H1 (cell line): ENCODE data around the gene LNPK. TPM values are rescaled to one million over a fixed set of nuclear protein-coding genes. Genes with fewer than 3 reads are reported as not detected.

Experiments used
- CTCF ChIA-PET: fragments of 300-600 bp; sonication (Branson Sonifier 250); formaldehyde crosslinking; loops from one replicate; lab custom pipeline; 2021; ENCODE audit not compliant: partially characterized antibody; lab: Charles Lee
- POLR2A ChIA-PET: fragments of 300-600 bp; sonication (Branson Sonifier 250); formaldehyde crosslinking; loops from one replicate; lab custom pipeline; 2021; ENCODE audit warnings: inconsistent platforms; ENCODE audit not compliant: partially characterized antibody; lab: Charles Lee
- DNase-seq, 2 experiments: peaks; one replicate each; pipeline versions ENCODE4 v3.0.0 to v3.0.0-alpha.2; 2010 to 2022; ENCODE audit warnings: low spot score in 2 of 2, low read depth in 1 of 2, mixed read lengths in 1 of 2
- FAIRE-seq: peaks from 2 replicates; lab custom pipeline; 2011; peaks lifted over from hg19 to GRCh38; lab: Jason Lieb, UNC
- H2AFZ ChIP-seq: 2 replicates; pipeline ENCODE4 v1.8.1; 2012; ENCODE audit warnings: low read length, inconsistent platforms
- H2AK5ac ChIP-seq: 2 replicates; pipeline ENCODE4 v1.6.1; 2013; ENCODE audit warnings: low read depth, low read length
- H2BK120ac ChIP-seq: replicated peaks from 2 replicates; pipeline ENCODE3; 2013; ENCODE audit warnings: low read depth, low read length, inconsistent platforms
- H2BK12ac ChIP-seq: 2 replicates; pipeline ENCODE4 v1.6.1; 2013; ENCODE audit warnings: low read depth, low read length
- H2BK15ac ChIP-seq: 2 replicates; pipeline ENCODE4 v1.6.1; 2013; ENCODE audit warnings: low read length
- H2BK20ac ChIP-seq: 2 replicates; pipeline ENCODE4 v1.6.1; 2013; ENCODE audit warnings: low read length
- H2BK5ac ChIP-seq: 2 replicates; pipeline ENCODE4 v1.6.1; 2013; ENCODE audit warnings: low read depth, low read length
- H3K14ac ChIP-seq: 2 replicates; pipeline ENCODE4 v1.6.1; 2013; ENCODE audit warnings: inconsistent platforms; ENCODE audit not compliant: insufficient read length
- H3K18ac ChIP-seq: 2 replicates; pipeline ENCODE4 v1.6.1; 2013; ENCODE audit warnings: low read length; ENCODE audit errors: extremely low read depth
- H3K23ac ChIP-seq: 2 replicates; pipeline ENCODE4 v1.6.1; 2013; ENCODE audit warnings: inconsistent platforms; ENCODE audit not compliant: insufficient read length
- H3K23me2 ChIP-seq: 2 replicates; pipeline ENCODE4 v1.6.1; 2013; ENCODE audit warnings: low read depth, low read length
- H3K27ac ChIP-seq: 2 replicates; pipeline ENCODE4 v1.6.1; 2011; ENCODE audit warnings: low read depth, low read length, inconsistent platforms
- H3K27me3 ChIP-seq, 4 experiments: replicated peaks in 1 of 4; 1 replicate in 1 of 4; 2 replicates in 3 of 4; pipeline versions ENCODE4 v1.6.1 to v1.8.1; 2011 to 2013; ENCODE audit warnings: low read length in 3 of 4, mild to moderate bottlenecking in 3 of 4, inconsistent platforms in 2 of 4, mixed read lengths in 2 of 4, moderate library complexity in 1 of 4; ENCODE audit not compliant: control insufficient read depth in 3 of 4, insufficient read depth in 3 of 4; ENCODE audit errors: extremely low read depth in 1 of 4
- H3K36me3 ChIP-seq, 4 experiments: 2 replicates each; pipeline versions ENCODE4 v1.6.1 to v1.8.1; 2011 to 2013; ENCODE audit warnings: mild to moderate bottlenecking in 4 of 4, low read length in 3 of 4, moderate library complexity in 2 of 4, control low read depth in 1 of 4, inconsistent platforms in 1 of 4; ENCODE audit not compliant: insufficient read depth in 4 of 4, control insufficient read depth in 2 of 4
- H3K4ac ChIP-seq: replicated peaks from 2 replicates; pipeline ENCODE3; 2013; ENCODE audit warnings: low read length, low read depth, mixed read lengths, inconsistent platforms; ENCODE audit not compliant: insufficient read length
- H3K4me1 ChIP-seq, 4 experiments: replicated peaks in 1 of 4; 1 replicate in 1 of 4; 2 replicates in 3 of 4; pipeline versions ENCODE4 v1.6.1 to v1.8.1; 2011 to 2013; ENCODE audit warnings: low read length in 3 of 4, inconsistent platforms in 2 of 4, mixed read lengths in 1 of 4; ENCODE audit not compliant: insufficient read depth in 4 of 4, control insufficient read depth in 3 of 4
- H3K4me2 ChIP-seq, 2 experiments: 2 replicates each; pipeline versions ENCODE4 v1.6.1 to v1.8.1; 2011 to 2013; ENCODE audit warnings: low read depth in 2 of 2, low read length in 2 of 2, control low read depth in 1 of 2, inconsistent platforms in 1 of 2, mild to moderate bottlenecking in 1 of 2; ENCODE audit not compliant: insufficient read depth in 1 of 2
- H3K4me3 ChIP-seq, 4 experiments: fragments of 200-600, 300-600 bp in 1 of 4; sonication (generic), shearing (Covaris generic), sonication (Bioruptor Twin) in 1 of 4; 2 replicates each; pipeline versions ENCODE4 v1.5.1 to v1.8.1; 2011 to 2016; ENCODE audit warnings: low read length in 4 of 4, low read depth in 3 of 4, control low read depth in 2 of 4, inconsistent platforms in 2 of 4, mild to moderate bottlenecking in 2 of 4, mixed read lengths in 1 of 4, moderate library complexity in 1 of 4; ENCODE audit not compliant: insufficient read depth in 2 of 4; ENCODE audit errors: extremely low read depth in 1 of 4
- H3K56ac ChIP-seq: replicated peaks from 2 replicates; pipeline ENCODE3; 2013; ENCODE audit warnings: low read depth, mild to moderate bottlenecking, mixed read lengths, low read length, inconsistent platforms; ENCODE audit not compliant: insufficient read length
- H3K79me1 ChIP-seq: 2 replicates; pipeline ENCODE4 v1.6.1; 2013; ENCODE audit warnings: low read depth, low read length, control low read depth
- H3K79me2 ChIP-seq, 2 experiments: 2 replicates each; pipeline versions ENCODE4 v1.6.1 to v1.8.1; 2012 to 2013; ENCODE audit warnings: low read length in 2 of 2, mild to moderate bottlenecking in 2 of 2, inconsistent platforms in 1 of 2; ENCODE audit not compliant: insufficient read depth in 2 of 2, control insufficient read depth in 1 of 2
- H3K9ac ChIP-seq, 4 experiments: replicated peaks in 1 of 4; 1 replicate in 1 of 4; 2 replicates in 3 of 4; pipeline versions ENCODE4 v1.6.1 to v1.8.1; 2011 to 2013; ENCODE audit warnings: low read depth in 3 of 4, low read length in 3 of 4, control low read depth in 2 of 4, mild to moderate bottlenecking in 2 of 4, moderate library complexity in 2 of 4, inconsistent platforms in 1 of 4; ENCODE audit errors: extremely low read depth in 1 of 4
- H3K9me3 ChIP-seq, 2 experiments: 2 replicates each; pipeline versions ENCODE4 v1.6.1 to v1.8.1; 2012 to 2013; ENCODE audit warnings: mild to moderate bottlenecking in 2 of 2, moderate library complexity in 2 of 2, control low read depth in 1 of 2, inconsistent platforms in 1 of 2, low read depth in 1 of 2, low read length in 1 of 2, mixed read lengths in 1 of 2; ENCODE audit not compliant: insufficient read depth in 2 of 2
- H4K20me1 ChIP-seq, 2 experiments: replicated peaks in 1 of 2; 2 replicates each; pipeline versions ENCODE3 to v1.8.1; 2011 to 2013; ENCODE audit warnings: inconsistent platforms in 2 of 2, low read length in 2 of 2, mild to moderate bottlenecking in 1 of 2; ENCODE audit not compliant: insufficient read depth in 2 of 2, control insufficient read depth in 1 of 2
- H4K5ac ChIP-seq: 2 replicates; pipeline ENCODE4 v1.6.1; 2013; ENCODE audit warnings: low read length, low read depth, mixed read lengths, inconsistent platforms; ENCODE audit not compliant: insufficient read length
- H4K8ac ChIP-seq: 2 replicates; pipeline ENCODE4 v1.8.0; 2013; ENCODE audit warnings: mild to moderate bottlenecking, moderate library complexity, low read length, inconsistent platforms; ENCODE audit not compliant: insufficient read depth; ENCODE audit errors: extremely low read depth
- H4K91ac ChIP-seq: replicated peaks from 2 replicates; pipeline ENCODE3; 2013; ENCODE audit warnings: low read length, mixed read lengths, inconsistent platforms; ENCODE audit not compliant: insufficient read length
- EGR1 ChIP-seq: IDR thresholded peaks from 2 replicates; pipeline ENCODE4 v1.6.1; 2011; ENCODE audit warnings: low read depth, low read length, borderline replicate concordance
- GTF2F1 ChIP-seq: IDR thresholded peaks from 2 replicates; pipeline ENCODE4 v1.6.1; 2012; ENCODE audit warnings: low read depth, low read length, improper control_type of control experiment, borderline replicate concordance
- JUN ChIP-seq: IDR thresholded peaks from 2 replicates; pipeline ENCODE4 v1.6.1; 2011; ENCODE audit warnings: low read depth, mild to moderate bottlenecking, improper control_type of control experiment, low read length
- POLR2AphosphoS5 ChIP-seq: IDR thresholded peaks from 2 replicates; pipeline ENCODE4 v1.6.1; 2011; ENCODE audit warnings: low read depth, low read length
- RBBP5 ChIP-seq: IDR thresholded peaks from 2 replicates; pipeline ENCODE4 v1.7.1; 2012; ENCODE audit warnings: low read depth, mild to moderate bottlenecking, inconsistent platforms, low read length, moderate library complexity, borderline replicate concordance
- RFX5 ChIP-seq: IDR thresholded peaks from 2 replicates; pipeline ENCODE4 v1.6.1; 2011; ENCODE audit warnings: low read depth, low read length, improper control_type of control experiment, borderline replicate concordance
- SP1 ChIP-seq: IDR thresholded peaks from 2 replicates; pipeline ENCODE4 v1.6.1; 2011; ENCODE audit warnings: low read depth, low read length
- SP2 ChIP-seq: IDR thresholded peaks from 2 replicates; pipeline ENCODE4 v1.6.1; 2012; ENCODE audit warnings: mild to moderate bottlenecking, low read length, inconsistent platforms
- TAF7 ChIP-seq: optimal IDR thresholded peaks from 2 replicates; pipeline ENCODE3; 2011; ENCODE audit warnings: low read depth, mild to moderate bottlenecking, inconsistent platforms, low read length, moderate library complexity, borderline replicate concordance
- ZNF274 ChIP-seq: IDR thresholded peaks from 2 replicates; pipeline ENCODE4 v1.7.0; 2012; ENCODE audit warnings: low read length, borderline replicate concordance; ENCODE audit errors: extremely low read depth
- WGBS, 2 experiments: shearing (Covaris generic) in 1 of 2; methylation state at CpG; one replicate each; pipeline versions ENCODE4 v1.1.6 to v1.1.7; 2013 to 2015; ENCODE audit warnings: low lambda C conversion rate in 2 of 2, mixed read lengths in 2 of 2, inconsistent platforms in 1 of 2, low coverage in 1 of 2, missing lambda C conversion rate in 1 of 2; ENCODE audit not compliant: insufficient replicate concordance in 2 of 2, insufficient coverage in 1 of 2, insufficient read length in 1 of 2; ENCODE audit errors: extremely low coverage in 1 of 2, missing lambda C conversion rate in 1 of 2; 5-methylcytosine and 5-hydroxymethylcytosine counted together
- polyA plus RNA-seq, 7 experiments: library from polyadenylated mRNA; depleted of rRNA in 3 of 7; stranded (reverse) in 5 of 7; unstranded in 2 of 7; fragments of >200 nt in 5 of 7; fragments of 200-250 nt in 2 of 7; gene quantifications; 1 replicate in 5 of 7; 2 replicates in 1 of 7; 4 replicates in 1 of 7; pipeline versions ENCODE4 v1.2.1 to v1.2.3, GENCODE V29; 2011 to 2013; ENCODE audit warnings: missing spikeins in 2 of 7, mixed read lengths in 2 of 7
- total RNA-seq: library from RNA; stranded (reverse); fragmentation: NEBNext Ultra II Directional; extraction: Animal tissue kit (Norgen Biotek cat#: 25700); gene quantifications from 2 replicates; pipeline ENCODE4 v1.2.1, GENCODE V29; 2021
- TF ChIP-seq, protein P1 (sequence below): IDR thresholded peaks from 2 replicates; pipeline ENCODE4 v1.6.1; 2012; ENCODE audit warnings: inconsistent platforms
- TF ChIP-seq, protein P2 (sequence below), 3 experiments: IDR thresholded peaks; 1 replicate in 2 of 3; 2 replicates in 1 of 3; pipeline versions ENCODE4 v1.5.1 to v1.6.1; 2011; ENCODE audit warnings: low read length in 3 of 3, mild to moderate bottlenecking in 3 of 3, inconsistent platforms in 2 of 3, low read depth in 1 of 3, moderate library complexity in 1 of 3; ENCODE audit not compliant: insufficient read depth in 1 of 3; ENCODE audit errors: control extremely low read depth in 1 of 3

Gene LNPK
- total and polyA plus RNA-seq, 2 of the 8 experiments (the other 6 are each of a cell fraction or from before 2014, with no cell fraction given): 3.1 to 10.3 TPM

DNA sequence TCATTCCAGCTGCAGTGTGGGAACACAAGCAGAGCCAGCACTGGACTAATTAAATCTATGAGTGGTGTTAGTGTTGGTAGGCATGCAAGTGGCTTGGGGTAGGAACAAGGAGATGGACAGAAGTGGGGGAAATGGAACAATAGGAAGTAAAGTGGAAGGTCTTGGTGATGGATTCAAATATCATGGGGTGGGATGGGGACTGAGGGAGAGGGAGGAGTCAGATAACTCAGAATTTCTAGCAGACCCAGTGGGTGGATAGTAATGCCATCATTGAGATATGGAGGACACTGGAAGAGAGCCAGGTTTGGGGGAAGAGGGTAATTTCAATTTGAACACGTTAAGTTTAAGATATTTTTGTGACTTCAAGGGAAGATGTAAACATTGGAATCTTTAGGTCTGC is 2.9 kb upstream of the LNPK start:
- no peak overlapping the region for H3K23ac ChIP-seq
- H4K5ac ChIP-seq: no peak overlapping the region
- peaks cover 0 to 10% (median 5%) of the 10 kb centered on the region in 4 experiments; a peak in 5 of 7 replicates for H3K4me1 ChIP-seq
- H4K8ac ChIP-seq: no peak overlapping the region
- POLR2A ChIA-PET: no interaction called here
- H4K20me1 ChIP-seq: no peaks in the 10 kb centered on the region
- no peak overlapping the region for H3K14ac ChIP-seq
- no peak overlapping the region for H2BK5ac ChIP-seq
- no peak overlapping the region for H3K56ac ChIP-seq
- peaks cover 0 to 9% (median 5%) of the 10 kb centered on the region in 4 experiments; a peak in 5 of 7 replicates for H3K27me3 ChIP-seq
- no peak overlapping the region for H2AK5ac ChIP-seq
- CTCF ChIA-PET: no interaction called here
- H3K23me2 ChIP-seq: peaks cover 11% of the 10 kb centered on the region
- no peak overlapping the region for H3K4me3 ChIP-seq
- no peaks in the 10 kb centered on the region for H3K9me3 ChIP-seq
- DNase-seq (no peak), FAIRE-seq (no peak)
- no peak overlapping the region for H2AFZ ChIP-seq
- no peaks in the 10 kb centered on the region for H3K79me1 ChIP-seq
- peaks cover 0 to 8% of the 10 kb centered on the region in 2 experiments; a peak in 1 of 4 replicates for H3K79me2 ChIP-seq
- H3K9ac ChIP-seq: no peak overlapping the region
- no peaks in the 10 kb centered on the region for H3K36me3 ChIP-seq
- no peak overlapping the region for H2BK15ac ChIP-seq
- H2BK120ac ChIP-seq: no peak overlapping the region
- H4K91ac ChIP-seq: no peak overlapping the region
- no peak overlapping the region for H3K4ac ChIP-seq
- no peak overlapping the region for H3K27ac ChIP-seq
- no peak overlapping the region for H2BK20ac ChIP-seq
- H2BK12ac ChIP-seq: no peak overlapping the region
- WGBS, 2 experiments: 65% methylated on average over 1 of the region's 1 CpG; no CpG with 5 or more reads in 1 of the 2 experiments
- H3K4me2 ChIP-seq: no peak overlapping the region
- H3K18ac ChIP-seq: no peak overlapping the region
- TF ChIP-seq, protein P1, sequence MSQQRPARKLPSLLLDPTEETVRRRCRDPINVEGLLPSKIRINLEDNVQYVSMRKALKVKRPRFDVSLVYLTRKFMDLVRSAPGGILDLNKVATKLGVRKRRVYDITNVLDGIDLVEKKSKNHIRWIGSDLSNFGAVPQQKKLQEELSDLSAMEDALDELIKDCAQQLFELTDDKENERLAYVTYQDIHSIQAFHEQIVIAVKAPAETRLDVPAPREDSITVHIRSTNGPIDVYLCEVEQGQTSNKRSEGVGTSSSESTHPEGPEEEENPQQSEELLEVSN: no peak
- TF ChIP-seq, protein P2, sequence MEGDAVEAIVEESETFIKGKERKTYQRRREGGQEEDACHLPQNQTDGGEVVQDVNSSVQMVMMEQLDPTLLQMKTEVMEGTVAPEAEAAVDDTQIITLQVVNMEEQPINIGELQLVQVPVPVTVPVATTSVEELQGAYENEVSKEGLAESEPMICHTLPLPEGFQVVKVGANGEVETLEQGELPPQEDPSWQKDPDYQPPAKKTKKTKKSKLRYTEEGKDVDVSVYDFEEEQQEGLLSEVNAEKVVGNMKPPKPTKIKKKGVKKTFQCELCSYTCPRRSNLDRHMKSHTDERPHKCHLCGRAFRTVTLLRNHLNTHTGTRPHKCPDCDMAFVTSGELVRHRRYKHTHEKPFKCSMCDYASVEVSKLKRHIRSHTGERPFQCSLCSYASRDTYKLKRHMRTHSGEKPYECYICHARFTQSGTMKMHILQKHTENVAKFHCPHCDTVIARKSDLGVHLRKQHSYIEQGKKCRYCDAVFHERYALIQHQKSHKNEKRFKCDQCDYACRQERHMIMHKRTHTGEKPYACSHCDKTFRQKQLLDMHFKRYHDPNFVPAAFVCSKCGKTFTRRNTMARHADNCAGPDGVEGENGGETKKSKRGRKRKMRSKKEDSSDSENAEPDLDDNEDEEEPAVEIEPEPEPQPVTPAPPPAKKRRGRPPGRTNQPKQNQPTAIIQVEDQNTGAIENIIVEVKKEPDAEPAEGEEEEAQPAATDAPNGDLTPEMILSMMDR (IDR thresholded peaks at IDR 0.05; ENCODE audit: control extremely low read depth in 1 of 3, insufficient read depth in 1 of 3, low read depth in 1 of 3, low read length in 3 of 3): no peak
- TF ChIP-seq RBBP5 (no peak), GTF2F1 (no peak), EGR1 (no peak), JUN (no peak), TAF7 (no peak), POLR2AphosphoS5 (no peak), ZNF274 (no peak), RFX5 (no peak), SP2 (no peak), SP1 (no peak)
